ENCODE measurements around the gene ACSS1. TPM values are rescaled to one million over a fixed set of nuclear protein-coding genes. Genes with fewer than 3 reads are reported as not detected.

The ACSS1 gene
- total and polyA plus RNA-seq, 2 experiments from 2014 or later: 1.3 to 4.1 TPM

- Histone ChIP-seq H3K79me2 (replicated peaks; ENCODE audit: insufficient read depth) (no peaks in the 10 kb centered on the region), H2AFZ (no peak overlapping the region), H3K27ac (ENCODE audit: low read depth) (no peak overlapping the region), H3K4me3 (no peak overlapping the region), H3K36me3 (ENCODE audit: insufficient read depth) (no peaks in the 10 kb centered on the region), H4K20me1 (replicated peaks; ENCODE audit: insufficient read depth) (no peaks in the 10 kb centered on the region), H3F3A (replicated peaks; ENCODE audit: low read depth) (no peaks in the 10 kb centered on the region), H3K4me2 (no peak overlapping the region), H3K27me3 (ENCODE audit: insufficient read depth) (no peaks in the 10 kb centered on the region), H3K9me2 (ENCODE audit: insufficient read depth) (no peaks in the 10 kb centered on the region), H3K4me1 (ENCODE audit: insufficient read depth) (no peaks in the 10 kb centered on the region)
- no peaks in the 10 kb centered on the region for H3K9me3 Mint-ChIP-seq
- no peaks in the 10 kb centered on the region for H3K36me3 Mint-ChIP-seq (ENCODE audit: low read depth)
- TF ChIP-seq STAT1 (IDR thresholded peaks at IDR 0.05; ENCODE audit: unreplicated experiment) (no peak), ZNF331 (CRISPR knock-in tag; IDR thresholded peaks at IDR 0.05; ENCODE audit: low read depth) (no peak), CTCF (conservative IDR thresholded peaks at IDR 0.05; ENCODE audit: low read depth in 2 of 2) (no peak), CREB1 (CRISPR knock-in tag; IDR thresholded peaks at IDR 0.05; ENCODE audit: low read depth) (no peak), POLR2AphosphoS5 (IDR thresholded peaks at IDR 0.05; ENCODE audit: low read depth) (no peak), JUNB (IDR thresholded peaks at IDR 0.05; ENCODE audit: unreplicated experiment) (no peak), EZH2 (IDR thresholded peaks at IDR 0.05; ENCODE audit: low read depth, unreplicated experiment) (no peak), EZH2phosphoT487 (IDR thresholded peaks at IDR 0.05; ENCODE audit: unreplicated experiment) (no peak), ZNF114 (CRISPR knock-in tag; IDR thresholded peaks at IDR 0.05) (no peak), NANOG (IDR thresholded peaks at IDR 0.05; ENCODE audit: borderline replicate concordance) (no peak)
- TF ChIP-seq, protein P1, sequence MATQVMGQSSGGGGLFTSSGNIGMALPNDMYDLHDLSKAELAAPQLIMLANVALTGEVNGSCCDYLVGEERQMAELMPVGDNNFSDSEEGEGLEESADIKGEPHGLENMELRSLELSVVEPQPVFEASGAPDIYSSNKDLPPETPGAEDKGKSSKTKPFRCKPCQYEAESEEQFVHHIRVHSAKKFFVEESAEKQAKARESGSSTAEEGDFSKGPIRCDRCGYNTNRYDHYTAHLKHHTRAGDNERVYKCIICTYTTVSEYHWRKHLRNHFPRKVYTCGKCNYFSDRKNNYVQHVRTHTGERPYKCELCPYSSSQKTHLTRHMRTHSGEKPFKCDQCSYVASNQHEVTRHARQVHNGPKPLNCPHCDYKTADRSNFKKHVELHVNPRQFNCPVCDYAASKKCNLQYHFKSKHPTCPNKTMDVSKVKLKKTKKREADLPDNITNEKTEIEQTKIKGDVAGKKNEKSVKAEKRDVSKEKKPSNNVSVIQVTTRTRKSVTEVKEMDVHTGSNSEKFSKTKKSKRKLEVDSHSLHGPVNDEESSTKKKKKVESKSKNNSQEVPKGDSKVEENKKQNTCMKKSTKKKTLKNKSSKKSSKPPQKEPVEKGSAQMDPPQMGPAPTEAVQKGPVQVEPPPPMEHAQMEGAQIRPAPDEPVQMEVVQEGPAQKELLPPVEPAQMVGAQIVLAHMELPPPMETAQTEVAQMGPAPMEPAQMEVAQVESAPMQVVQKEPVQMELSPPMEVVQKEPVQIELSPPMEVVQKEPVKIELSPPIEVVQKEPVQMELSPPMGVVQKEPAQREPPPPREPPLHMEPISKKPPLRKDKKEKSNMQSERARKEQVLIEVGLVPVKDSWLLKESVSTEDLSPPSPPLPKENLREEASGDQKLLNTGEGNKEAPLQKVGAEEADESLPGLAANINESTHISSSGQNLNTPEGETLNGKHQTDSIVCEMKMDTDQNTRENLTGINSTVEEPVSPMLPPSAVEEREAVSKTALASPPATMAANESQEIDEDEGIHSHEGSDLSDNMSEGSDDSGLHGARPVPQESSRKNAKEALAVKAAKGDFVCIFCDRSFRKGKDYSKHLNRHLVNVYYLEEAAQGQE (IDR thresholded peaks at IDR 0.05; ENCODE audit: unreplicated experiment): no peak
- TF ChIP-seq, protein P2, sequence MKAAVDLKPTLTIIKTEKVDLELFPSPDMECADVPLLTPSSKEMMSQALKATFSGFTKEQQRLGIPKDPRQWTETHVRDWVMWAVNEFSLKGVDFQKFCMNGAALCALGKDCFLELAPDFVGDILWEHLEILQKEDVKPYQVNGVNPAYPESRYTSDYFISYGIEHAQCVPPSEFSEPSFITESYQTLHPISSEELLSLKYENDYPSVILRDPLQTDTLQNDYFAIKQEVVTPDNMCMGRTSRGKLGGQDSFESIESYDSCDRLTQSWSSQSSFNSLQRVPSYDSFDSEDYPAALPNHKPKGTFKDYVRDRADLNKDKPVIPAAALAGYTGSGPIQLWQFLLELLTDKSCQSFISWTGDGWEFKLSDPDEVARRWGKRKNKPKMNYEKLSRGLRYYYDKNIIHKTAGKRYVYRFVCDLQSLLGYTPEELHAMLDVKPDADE (IDR thresholded peaks at IDR 0.05): no peak
- TF ChIP-seq, protein P3, sequence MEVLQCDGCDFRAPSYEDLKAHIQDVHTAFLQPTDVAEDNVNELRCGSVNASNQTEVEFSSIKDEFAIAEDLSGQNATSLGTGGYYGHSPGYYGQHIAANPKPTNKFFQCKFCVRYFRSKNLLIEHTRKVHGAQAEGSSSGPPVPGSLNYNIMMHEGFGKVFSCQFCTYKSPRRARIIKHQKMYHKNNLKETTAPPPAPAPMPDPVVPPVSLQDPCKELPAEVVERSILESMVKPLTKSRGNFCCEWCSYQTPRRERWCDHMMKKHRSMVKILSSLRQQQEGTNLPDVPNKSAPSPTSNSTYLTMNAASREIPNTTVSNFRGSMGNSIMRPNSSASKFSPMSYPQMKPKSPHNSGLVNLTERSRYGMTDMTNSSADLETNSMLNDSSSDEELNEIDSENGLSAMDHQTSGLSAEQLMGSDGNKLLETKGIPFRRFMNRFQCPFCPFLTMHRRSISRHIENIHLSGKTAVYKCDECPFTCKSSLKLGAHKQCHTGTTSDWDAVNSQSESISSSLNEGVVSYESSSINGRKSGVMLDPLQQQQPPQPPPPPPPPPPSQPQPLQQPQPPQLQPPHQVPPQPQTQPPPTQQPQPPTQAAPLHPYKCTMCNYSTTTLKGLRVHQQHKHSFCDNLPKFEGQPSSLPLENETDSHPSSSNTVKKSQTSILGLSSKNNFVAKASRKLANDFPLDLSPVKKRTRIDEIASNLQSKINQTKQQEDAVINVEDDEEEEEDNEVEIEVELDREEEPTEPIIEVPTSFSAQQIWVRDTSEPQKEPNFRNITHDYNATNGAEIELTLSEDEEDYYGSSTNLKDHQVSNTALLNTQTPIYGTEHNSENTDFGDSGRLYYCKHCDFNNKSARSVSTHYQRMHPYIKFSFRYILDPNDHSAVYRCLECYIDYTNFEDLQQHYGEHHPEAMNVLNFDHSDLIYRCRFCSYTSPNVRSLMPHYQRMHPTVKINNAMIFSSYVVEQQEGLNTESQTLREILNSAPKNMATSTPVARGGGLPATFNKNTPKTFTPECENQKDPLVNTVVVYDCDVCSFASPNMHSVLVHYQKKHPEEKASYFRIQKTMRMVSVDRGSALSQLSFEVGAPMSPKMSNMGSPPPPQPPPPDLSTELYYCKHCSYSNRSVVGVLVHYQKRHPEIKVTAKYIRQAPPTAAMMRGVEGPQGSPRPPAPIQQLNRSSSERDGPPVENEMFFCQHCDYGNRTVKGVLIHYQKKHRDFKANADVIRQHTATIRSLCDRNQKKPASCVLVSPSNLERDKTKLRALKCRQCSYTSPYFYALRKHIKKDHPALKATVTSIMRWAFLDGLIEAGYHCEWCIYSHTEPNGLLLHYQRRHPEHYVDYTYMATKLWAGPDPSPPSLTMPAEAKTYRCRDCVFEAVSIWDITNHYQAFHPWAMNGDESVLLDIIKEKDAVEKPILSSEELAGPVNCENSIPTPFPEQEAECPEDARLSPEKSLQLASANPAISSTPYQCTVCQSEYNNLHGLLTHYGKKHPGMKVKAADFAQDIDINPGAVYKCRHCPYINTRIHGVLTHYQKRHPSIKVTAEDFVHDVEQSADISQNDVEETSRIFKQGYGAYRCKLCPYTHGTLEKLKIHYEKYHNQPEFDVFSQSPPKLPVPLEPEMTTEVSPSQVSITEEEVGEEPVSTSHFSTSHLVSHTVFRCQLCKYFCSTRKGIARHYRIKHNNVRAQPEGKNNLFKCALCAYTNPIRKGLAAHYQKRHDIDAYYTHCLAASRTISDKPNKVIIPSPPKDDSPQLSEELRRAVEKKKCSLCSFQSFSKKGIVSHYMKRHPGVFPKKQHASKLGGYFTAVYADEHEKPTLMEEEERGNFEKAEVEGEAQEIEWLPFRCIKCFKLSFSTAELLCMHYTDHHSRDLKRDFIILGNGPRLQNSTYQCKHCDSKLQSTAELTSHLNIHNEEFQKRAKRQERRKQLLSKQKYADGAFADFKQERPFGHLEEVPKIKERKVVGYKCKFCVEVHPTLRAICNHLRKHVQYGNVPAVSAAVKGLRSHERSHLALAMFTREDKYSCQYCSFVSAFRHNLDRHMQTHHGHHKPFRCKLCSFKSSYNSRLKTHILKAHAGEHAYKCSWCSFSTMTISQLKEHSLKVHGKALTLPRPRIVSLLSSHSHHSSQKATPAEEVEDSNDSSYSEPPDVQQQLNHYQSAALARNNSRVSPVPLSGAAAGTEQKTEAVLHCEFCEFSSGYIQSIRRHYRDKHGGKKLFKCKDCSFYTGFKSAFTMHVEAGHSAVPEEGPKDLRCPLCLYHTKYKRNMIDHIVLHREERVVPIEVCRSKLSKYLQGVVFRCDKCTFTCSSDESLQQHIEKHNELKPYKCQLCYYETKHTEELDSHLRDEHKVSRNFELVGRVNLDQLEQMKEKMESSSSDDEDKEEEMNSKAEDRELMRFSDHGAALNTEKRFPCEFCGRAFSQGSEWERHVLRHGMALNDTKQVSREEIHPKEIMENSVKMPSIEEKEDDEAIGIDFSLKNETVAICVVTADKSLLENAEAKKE (CRISPR knock-in tag; IDR thresholded peaks at IDR 0.05): no peak
- ATAC-seq (no peak), DNase-seq (ENCODE audit: low spot score) (no peak)
- peaks cover 5% of the 10 kb centered on the region; the same call in 2 of the 3 replicates for H3K4me1 Mint-ChIP-seq
- peaks cover 1% of the 10 kb centered on the region for H3K27me3 Mint-ChIP-seq (ENCODE audit: insufficient read depth, low read depth, poor library complexity)
- H3K4me3 Mint-ChIP-seq: no peak overlapping the region
- no peak overlapping the region for H3K27ac Mint-ChIP-seq
Measured at GRCh38 chr20:25011831-25012241, 46.1 kb downstream of the ACSS1 start.
